ENCODE measurements around the gene EIF3L. TPM values are rescaled to one million over a fixed set of nuclear protein-coding genes. Genes with fewer than 3 reads are reported as not detected.

The EIF3L gene
- total and polyA plus RNA-seq, 3 donors from 2014 or later: 185 to 316 (median 295) TPM

DNA sequence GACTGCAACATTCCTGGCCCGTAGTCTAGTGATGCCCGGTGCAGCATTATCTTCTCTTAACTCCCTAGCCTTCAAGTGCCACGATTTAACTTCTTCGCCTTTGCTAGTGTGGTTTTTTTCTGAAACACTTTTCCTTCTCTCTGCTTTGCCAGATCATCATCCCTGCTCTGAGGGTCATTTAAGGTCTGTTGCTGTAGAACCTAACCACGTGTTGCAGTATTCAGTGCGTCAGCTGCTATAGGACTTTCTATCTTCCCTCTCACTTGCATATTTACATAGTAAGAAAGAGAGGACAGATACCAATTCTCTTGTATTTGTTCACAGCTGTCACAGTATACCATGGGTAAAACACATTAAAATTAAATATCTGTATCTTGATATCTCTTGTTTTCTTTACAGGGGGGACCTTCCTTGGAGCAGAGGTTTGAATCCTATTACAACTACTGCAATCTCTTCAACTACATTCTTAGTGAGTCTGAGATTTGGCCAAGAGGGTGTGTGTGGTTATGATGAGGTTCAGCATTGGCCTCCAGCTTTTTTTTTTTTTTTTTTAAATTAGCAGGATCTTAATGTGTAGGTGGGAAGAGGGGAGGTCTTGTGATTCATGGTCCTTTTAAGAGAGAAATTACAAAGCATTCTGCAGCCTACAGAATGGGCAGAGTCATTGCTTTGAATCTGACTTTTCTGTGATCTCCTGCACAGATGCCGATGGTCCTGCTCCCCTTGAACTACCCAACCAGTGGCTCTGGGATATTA, 13.5 kb downstream of the EIF3L start:
- intact Hi-C loops (cut with DNase I; ENCODE audit: low total_unique reads): no loop called here
- Histone ChIP-seq H3K4me3 (no peak overlapping the region), H3K36me3 (ENCODE audit: low read depth, missing control alignments) (no peaks in the 10 kb centered on the region), H3K9me3 (no peaks in the 10 kb centered on the region), H3K27ac (peak overlapping the region in 1 of 2 donors; percentile 43), H3K27me3 (no peaks in the 10 kb centered on the region), H3K4me1 (peaks cover 14% of the 10 kb centered on the region)
- TF ChIP-seq POLR2A (IDR thresholded peaks at IDR 0.05): no peak
- TF ChIP-seq CTCF (IDR thresholded peaks at IDR 0.05): no peak
- WGBS, 2 donors: 55 to 57% methylated on average over 7 of the region's 7 CpGs
- no peak for DNase-seq

DNA sequence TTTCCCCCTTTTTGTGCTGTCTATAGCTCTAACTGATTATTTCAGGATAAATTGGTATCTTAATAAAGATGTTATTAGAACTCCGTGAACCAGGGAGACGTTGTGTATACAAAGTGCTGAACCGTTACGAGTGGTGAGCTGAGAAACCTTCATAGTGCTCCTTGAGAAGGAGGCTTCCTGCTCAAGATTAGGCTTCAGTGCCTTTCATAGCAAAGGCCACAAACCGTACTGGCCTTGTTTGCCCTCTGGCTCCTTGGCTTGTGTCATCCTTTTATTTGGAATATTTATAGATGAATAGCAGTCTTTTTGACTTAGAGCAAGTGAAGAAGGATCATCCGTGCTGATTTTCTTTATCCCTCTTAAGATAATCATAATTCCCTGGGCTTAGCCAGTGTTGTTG, 16.3 kb downstream of the EIF3L start:
- intact Hi-C loops (cut with DNase I; ENCODE audit: low total_unique reads): no loop called here
- no peak overlapping the region for H3K4me3 ChIP-seq
- no peak for DNase-seq
- H3K36me3 ChIP-seq (ENCODE audit: low read depth, missing control alignments): no peaks in the 10 kb centered on the region
- TF ChIP-seq POLR2A (IDR thresholded peaks at IDR 0.05) (no peak), CTCF (IDR thresholded peaks at IDR 0.05) (no peak)
- WGBS, 2 donors: 66 to 77% methylated on average over 6 of the region's 6 CpGs
- H3K4me1 ChIP-seq: peaks cover 14% of the 10 kb centered on the region
- H3K27me3 ChIP-seq: no peaks in the 10 kb centered on the region
- H3K9me3 ChIP-seq: no peaks in the 10 kb centered on the region
- no peak overlapping the region for H3K27ac ChIP-seq

DNA sequence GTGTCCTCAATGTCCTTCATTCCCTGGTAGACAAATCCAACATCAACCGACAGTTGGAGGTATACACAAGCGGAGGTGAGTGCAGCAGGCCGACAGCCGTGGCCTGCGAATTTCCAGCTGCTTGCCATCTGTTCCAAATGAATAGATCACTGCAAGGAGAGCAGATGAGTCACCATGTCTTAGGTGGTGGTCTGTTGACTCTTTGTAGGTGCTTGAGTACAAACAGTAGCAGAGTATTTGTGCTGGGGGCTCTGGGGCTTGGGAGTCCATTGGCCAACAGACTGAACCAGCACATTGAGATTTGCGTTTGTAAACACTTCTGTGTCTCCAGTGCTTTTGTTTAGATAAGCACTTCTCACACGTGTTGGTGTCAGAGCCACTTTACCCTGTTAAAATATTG, 21.1 kb downstream of the EIF3L start:
- TF ChIP-seq CTCF (IDR thresholded peaks at IDR 0.05): no peak
- no peak for TF ChIP-seq POLR2A (IDR thresholded peaks at IDR 0.05)
- no peak for DNase-seq
- Histone ChIP-seq H3K36me3 (ENCODE audit: low read depth, missing control alignments) (no peaks in the 10 kb centered on the region), H3K27ac (no peak overlapping the region), H3K4me3 (no peak overlapping the region), H3K4me1 (no peaks in the 10 kb centered on the region), H3K9me3 (no peaks in the 10 kb centered on the region), H3K27me3 (no peaks in the 10 kb centered on the region)
- intact Hi-C loops (cut with DNase I; ENCODE audit: low total_unique reads): no loop called here
- WGBS, 2 donors: 73 to 83% methylated on average over 7 of the region's 7 CpGs

GRCh38 chr22:37880668-37881440, 31.6 kb downstream of the EIF3L start:
- peak overlapping the region in 1 of 2 donors; percentile 28 for H3K27ac ChIP-seq
- TF ChIP-seq CTCF (IDR thresholded peaks at IDR 0.05): no peak
- TF ChIP-seq POLR2A (IDR thresholded peaks at IDR 0.05): no peak
- no peaks in the 10 kb centered on the region for H3K36me3 ChIP-seq (ENCODE audit: low read depth, missing control alignments)
- H3K4me1 ChIP-seq: no peaks in the 10 kb centered on the region
- DNase-seq: peak; percentile 87
- H3K27me3 ChIP-seq: no peaks in the 10 kb centered on the region
- no peaks in the 10 kb centered on the region for H3K9me3 ChIP-seq
- no peak overlapping the region for H3K4me3 ChIP-seq
- intact Hi-C loops (cut with DNase I; ENCODE audit: low total_unique reads): no loop called here
- 68 to 73% methylated on average over 6 of the region's 6 CpGs for WGBS, 2 donors
